Measurements from ENCODE around the gene SLC19A2.
"Not testable (repeated sequence)": the region's sequence is repeated elsewhere in the genome, so short reads cannot be mapped to it uniquely, and the experiment has no call there.

The SLC19A2 gene

DNA sequence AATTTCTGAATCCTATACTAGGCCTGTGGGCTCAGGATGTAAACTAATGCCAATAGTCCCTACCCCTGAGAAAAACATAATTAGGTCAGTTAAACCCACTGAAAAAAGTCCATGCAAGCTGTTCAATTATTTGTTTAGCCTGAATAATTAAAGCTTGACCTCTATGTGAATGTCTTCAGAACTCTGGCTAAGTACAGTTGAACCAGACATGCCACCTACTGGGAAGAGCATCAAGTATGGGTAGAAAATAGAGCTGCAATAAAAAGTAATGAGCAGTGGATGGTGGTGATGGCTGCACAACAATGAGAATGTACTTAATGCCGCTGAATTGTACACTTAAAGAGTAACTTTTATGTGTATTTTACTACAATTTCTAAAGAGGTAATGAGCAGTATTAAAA lies 23.6 kb upstream of the SLC19A2 start:
- peak; percentile 21 for DNase-seq (ENCODE audit: low read depth)

DNA sequence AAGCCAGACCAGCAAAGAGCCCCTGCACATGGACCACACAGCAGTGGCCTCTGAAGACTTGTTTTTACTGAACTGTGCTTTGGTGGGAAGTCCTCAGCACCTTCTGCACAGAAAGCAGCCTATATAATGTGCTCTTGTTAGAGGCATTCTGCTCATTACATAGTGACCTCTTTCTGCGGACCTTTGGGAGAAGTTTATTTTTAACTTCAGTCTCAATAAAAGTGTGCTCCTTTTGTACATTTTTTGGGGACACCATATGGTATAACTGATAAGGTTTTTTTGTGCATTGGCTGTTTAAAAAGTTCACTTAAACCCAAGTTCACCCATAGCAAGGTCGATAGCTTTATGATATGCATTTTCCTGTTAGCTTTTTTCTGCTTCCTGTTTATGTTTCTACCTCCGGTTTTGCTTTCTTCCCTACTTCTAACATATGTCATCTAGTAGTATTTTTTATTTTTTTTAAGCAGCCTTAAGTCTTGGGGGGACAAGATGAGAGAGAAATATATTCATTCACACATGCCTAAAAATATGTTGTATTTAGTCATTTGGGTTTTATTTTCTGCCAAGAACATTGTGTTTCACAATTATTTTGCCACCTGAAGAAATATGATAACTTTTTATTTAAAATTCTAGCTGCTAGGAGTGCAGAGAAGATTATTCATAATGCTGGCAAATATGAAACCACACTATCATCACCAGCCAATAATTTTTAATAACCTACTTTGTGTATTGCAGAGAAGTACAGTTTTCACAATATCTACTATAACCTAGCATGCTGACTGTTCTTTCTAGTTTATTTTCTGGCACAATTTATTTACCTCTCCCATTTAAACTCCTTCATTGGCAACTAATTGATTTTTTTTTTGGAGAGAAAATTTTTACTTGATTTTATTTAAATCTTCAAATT lies 22.9 kb upstream of the SLC19A2 start:
- TF ChIP-seq, protein P1, sequence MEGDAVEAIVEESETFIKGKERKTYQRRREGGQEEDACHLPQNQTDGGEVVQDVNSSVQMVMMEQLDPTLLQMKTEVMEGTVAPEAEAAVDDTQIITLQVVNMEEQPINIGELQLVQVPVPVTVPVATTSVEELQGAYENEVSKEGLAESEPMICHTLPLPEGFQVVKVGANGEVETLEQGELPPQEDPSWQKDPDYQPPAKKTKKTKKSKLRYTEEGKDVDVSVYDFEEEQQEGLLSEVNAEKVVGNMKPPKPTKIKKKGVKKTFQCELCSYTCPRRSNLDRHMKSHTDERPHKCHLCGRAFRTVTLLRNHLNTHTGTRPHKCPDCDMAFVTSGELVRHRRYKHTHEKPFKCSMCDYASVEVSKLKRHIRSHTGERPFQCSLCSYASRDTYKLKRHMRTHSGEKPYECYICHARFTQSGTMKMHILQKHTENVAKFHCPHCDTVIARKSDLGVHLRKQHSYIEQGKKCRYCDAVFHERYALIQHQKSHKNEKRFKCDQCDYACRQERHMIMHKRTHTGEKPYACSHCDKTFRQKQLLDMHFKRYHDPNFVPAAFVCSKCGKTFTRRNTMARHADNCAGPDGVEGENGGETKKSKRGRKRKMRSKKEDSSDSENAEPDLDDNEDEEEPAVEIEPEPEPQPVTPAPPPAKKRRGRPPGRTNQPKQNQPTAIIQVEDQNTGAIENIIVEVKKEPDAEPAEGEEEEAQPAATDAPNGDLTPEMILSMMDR (conservative IDR thresholded peaks at IDR 0.05; ENCODE audit: control insufficient read depth, insufficient read depth, low read depth, low read length), result no peak
- DNase-seq (ENCODE audit: low read depth), result peak; percentile 37
- H3K4me3 ChIP-seq (ENCODE audit: control insufficient read depth, low read depth, low read length), result no peak overlapping the region

More for the DNA sequence above, 23.6 kb upstream of the SLC19A2 start:
- H3K4me3 ChIP-seq (ENCODE audit: control insufficient read depth, low read depth, low read length), result no peak overlapping the region
- TF ChIP-seq, protein P1 (conservative IDR thresholded peaks at IDR 0.05; ENCODE audit: control insufficient read depth, insufficient read depth, low read depth, low read length), result no peak

DNA sequence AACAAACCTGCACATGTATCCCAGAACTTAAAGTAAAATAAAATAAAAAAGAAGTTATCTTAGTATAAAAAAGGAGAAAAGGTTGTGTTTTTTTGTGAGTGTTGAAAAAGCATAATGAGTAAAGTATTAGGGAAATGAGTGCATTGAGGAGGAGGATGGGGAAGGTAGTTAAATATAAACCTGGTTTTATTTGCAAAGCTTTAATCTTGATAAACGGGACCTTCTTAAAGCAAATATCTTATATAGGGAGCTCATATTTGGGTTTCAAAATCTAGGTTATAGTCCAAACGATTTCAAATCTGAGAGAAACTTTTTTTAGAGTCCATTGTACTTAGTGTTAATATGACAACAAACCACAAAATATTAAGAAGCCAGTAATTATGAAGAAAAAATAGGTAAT lies 21.7 kb upstream of the SLC19A2 start:
- TF ChIP-seq, protein P1 (conservative IDR thresholded peaks at IDR 0.05; ENCODE audit: control insufficient read depth, insufficient read depth, low read depth, low read length), result no peak
- H3K4me3 ChIP-seq (ENCODE audit: control insufficient read depth, low read depth, low read length), result no peak overlapping the region
- no peak for DNase-seq (ENCODE audit: low read depth)

DNA sequence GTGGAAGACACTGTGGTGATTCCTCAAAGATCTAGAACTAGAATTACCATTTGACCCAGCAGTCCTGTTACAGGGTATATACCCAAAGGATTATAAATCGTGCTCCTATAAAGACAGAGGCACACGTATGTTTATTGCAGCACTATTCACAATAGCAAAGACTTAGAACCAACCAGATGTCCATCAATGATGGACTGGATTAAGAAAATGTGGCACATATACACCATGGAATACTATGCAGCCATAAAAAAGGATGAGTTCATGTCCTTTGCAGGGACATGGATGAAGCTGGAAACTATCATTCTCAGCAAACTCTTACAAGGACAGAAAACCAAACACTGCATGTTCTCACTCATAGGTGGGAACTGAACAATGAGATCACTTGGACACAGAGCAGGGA lies 17.9 kb upstream of the SLC19A2 start:
- not testable (repeated sequence) for H3K4me3 ChIP-seq (ENCODE audit: control insufficient read depth, low read depth, low read length); DNase-seq (ENCODE audit: low read depth)

DNA sequence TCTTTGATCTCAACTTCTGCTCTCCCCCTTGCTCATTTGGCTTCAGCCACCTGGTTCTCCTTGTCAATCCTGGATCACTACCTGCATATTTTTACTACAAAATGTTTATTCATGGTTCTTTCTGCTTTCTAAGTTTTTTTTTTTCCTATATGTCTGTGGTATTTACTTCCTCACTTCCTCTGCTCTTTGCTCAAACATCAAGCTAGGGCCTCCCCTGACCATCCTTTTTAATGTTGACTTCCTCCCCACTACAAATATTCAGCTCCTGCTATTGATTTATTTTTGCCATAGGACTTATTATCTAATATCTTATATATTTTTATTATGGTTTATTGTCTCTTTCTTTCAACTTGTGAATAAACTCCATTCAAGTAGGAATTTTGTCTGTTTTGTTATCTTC lies 14.1 kb upstream of the SLC19A2 start:
- TF ChIP-seq, protein P1 (conservative IDR thresholded peaks at IDR 0.05; ENCODE audit: control insufficient read depth, insufficient read depth, low read depth, low read length), result no peak
- DNase-seq (ENCODE audit: low read depth), result no peak
- no peak overlapping the region for H3K4me3 ChIP-seq (ENCODE audit: control insufficient read depth, low read depth, low read length)

DNA sequence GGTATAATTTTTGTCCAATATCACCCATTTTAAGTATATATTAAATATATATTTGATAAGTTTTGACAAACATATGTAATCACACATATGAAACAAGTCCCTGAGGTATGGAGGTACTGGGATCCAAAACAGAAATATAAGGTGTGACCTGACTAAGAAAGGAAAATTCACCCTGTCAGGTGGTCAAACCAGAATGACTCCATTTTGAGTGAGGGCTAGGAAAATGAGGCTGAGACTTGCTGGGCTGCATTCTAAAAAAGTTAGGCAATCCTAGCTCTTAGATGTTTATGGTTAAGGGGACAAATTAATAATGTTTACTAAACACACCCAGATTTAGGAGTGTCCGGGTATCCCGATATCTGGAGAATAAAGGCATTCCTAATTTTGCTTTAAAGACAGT lies 11.6 kb upstream of the SLC19A2 start:
- TF ChIP-seq, protein P1 (conservative IDR thresholded peaks at IDR 0.05; ENCODE audit: control insufficient read depth, insufficient read depth, low read depth, low read length), result no peak
- no peak overlapping the region for H3K4me3 ChIP-seq (ENCODE audit: control insufficient read depth, low read depth, low read length)
- DNase-seq (ENCODE audit: low read depth), result no peak

DNA sequence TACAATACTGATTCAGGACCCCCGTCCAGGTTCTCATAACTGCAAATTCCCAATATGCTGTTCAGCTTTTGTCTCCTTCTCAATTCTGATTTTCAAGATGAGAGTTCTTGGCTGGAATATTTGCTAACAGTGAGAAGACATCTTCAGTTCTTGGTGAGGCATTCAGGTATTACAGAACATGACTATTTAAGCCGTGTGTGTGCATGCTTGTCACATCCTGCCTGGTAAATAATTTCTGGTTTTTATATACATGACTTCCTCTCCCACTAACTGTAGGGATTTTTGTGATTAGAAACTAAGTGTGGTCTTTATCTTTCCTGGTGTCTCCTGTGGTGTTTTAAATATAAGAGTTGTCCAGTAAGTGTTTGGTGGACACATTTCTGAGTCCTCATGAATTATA lies 10.2 kb upstream of the SLC19A2 start:
- TF ChIP-seq, protein P1 (conservative IDR thresholded peaks at IDR 0.05; ENCODE audit: control insufficient read depth, insufficient read depth, low read depth, low read length), result no peak
- H3K4me3 ChIP-seq (ENCODE audit: control insufficient read depth, low read depth, low read length), result no peak overlapping the region
- DNase-seq (ENCODE audit: low read depth), result no peak
